HAP-1 (cell line): Measurements from ENCODE around the gene SNAP47.

Source experiments
- DNase-seq, 2 experiments: peaks; one replicate each; pipeline ENCODE4 v3.0.0-alpha.2; 2016 to 2020; ENCODE audit warnings: low spot score in 2 of 2
- H3K27me3 ChIP-seq: fragments of 250-450 bp; sonication (Bioruptor Pico); 2 replicates; pipeline ENCODE4 v1.5.1; 2020; ENCODE audit warnings: low read depth, mild to moderate bottlenecking, moderate library complexity
- H3K36me3 ChIP-seq: fragments of 250-450 bp; sonication (Bioruptor Pico); replicated peaks from 2 replicates; pipeline ENCODE4 v1.5.1; 2020; ENCODE audit warnings: mild to moderate bottlenecking
- H3K4me1 ChIP-seq: fragments of 250-450 bp; sonication (Bioruptor Pico); 2 replicates; pipeline ENCODE4 v1.5.1; 2020; ENCODE audit warnings: mild to moderate bottlenecking
- H3K4me3 ChIP-seq: fragments of 250-450 bp; sonication (Bioruptor Pico); 2 replicates; pipeline ENCODE4 v1.5.1; 2020; ENCODE audit warnings: mild to moderate bottlenecking, moderate library complexity
- H3K9me3 ChIP-seq: fragments of 250-450 bp; sonication (Bioruptor Pico); 2 replicates; pipeline ENCODE4 v1.5.1; 2020; ENCODE audit warnings: mild to moderate bottlenecking, moderate library complexity
- in situ Hi-C: fragments of 300-500 bp; cut with MboI; formaldehyde crosslinking; loops from 3 replicates; pipeline ENCODE4 v1.14.3; 2020; ENCODE audit warnings: low sequenced_read_pairs, inconsistent platforms, mixed read lengths

Gene SNAP47

GRCh38 chr1:227805606-227806197, 70.5 kb downstream of the SNAP47 start:
- in situ Hi-C loops = no loop called here
- no peaks in the 10 kb centered on the region for H3K9me3 ChIP-seq
- DNase-seq = no peak
- no peak overlapping the region for H3K4me3 ChIP-seq
- H3K27me3 ChIP-seq = no peaks in the 10 kb centered on the region
- no peaks in the 10 kb centered on the region for H3K4me1 ChIP-seq
- H3K36me3 ChIP-seq = no peaks in the 10 kb centered on the region

- Histone ChIP-seq H3K4me3 (no peak overlapping the region), H3K27me3 (no peaks in the 10 kb centered on the region), H3K4me1 (no peaks in the 10 kb centered on the region), H3K36me3 (no peaks in the 10 kb centered on the region), H3K9me3 (no peaks in the 10 kb centered on the region)
- no peak for DNase-seq
- in situ Hi-C loops = no loop called here
Measured at GRCh38 chr1:227808566-227808965, 73.3 kb downstream of the SNAP47 start.

GRCh38 chr1:227809026-227809425, 73.8 kb downstream of the SNAP47 start:
- 0 out of 2 replicates have a peak, but pooled peaks cover 3% of the 10 kb centered on the region for H3K9me3 ChIP-seq
- H3K4me3 ChIP-seq = no peak overlapping the region
- H3K4me1 ChIP-seq = no peaks in the 10 kb centered on the region
- no peaks in the 10 kb centered on the region for H3K36me3 ChIP-seq
- no peaks in the 10 kb centered on the region for H3K27me3 ChIP-seq
- in situ Hi-C loops = no loop called here
- DNase-seq = no peak

GRCh38 chr1:227813962-227814361, 78.7 kb downstream of the SNAP47 start:
- H3K4me3 ChIP-seq = no peak overlapping the region
- peaks cover 7% of the 10 kb centered on the region; the same call in 1 of the 2 replicates for H3K9me3 ChIP-seq
- in situ Hi-C loops = no loop called here
- H3K36me3 ChIP-seq = no peaks in the 10 kb centered on the region
- DNase-seq = no peak
- no peaks in the 10 kb centered on the region for H3K27me3 ChIP-seq
- H3K4me1 ChIP-seq = no peaks in the 10 kb centered on the region

- Histone ChIP-seq H3K4me1 (no peaks in the 10 kb centered on the region), H3K4me3 (no peak within 1 kb of the TSS), H3K27me3 (no peaks in the 10 kb centered on the region), H3K9me3 (peaks cover 7% of the 10 kb centered on the region; the same call in 1 of the 2 replicates), H3K36me3 (no peaks in the 10 kb centered on the region)
- in situ Hi-C loops = no loop called here
- DNase-seq = no peak
Measured at GRCh38 chr1:227815468-227816409, 80.5 kb downstream of the SNAP47 start, which contains the start of gene PRSS38. Gene PRSS38 (plus strand): TSS chr1:227815675. CDS start chr1:227815717, 42 bp downstream.

DNA sequence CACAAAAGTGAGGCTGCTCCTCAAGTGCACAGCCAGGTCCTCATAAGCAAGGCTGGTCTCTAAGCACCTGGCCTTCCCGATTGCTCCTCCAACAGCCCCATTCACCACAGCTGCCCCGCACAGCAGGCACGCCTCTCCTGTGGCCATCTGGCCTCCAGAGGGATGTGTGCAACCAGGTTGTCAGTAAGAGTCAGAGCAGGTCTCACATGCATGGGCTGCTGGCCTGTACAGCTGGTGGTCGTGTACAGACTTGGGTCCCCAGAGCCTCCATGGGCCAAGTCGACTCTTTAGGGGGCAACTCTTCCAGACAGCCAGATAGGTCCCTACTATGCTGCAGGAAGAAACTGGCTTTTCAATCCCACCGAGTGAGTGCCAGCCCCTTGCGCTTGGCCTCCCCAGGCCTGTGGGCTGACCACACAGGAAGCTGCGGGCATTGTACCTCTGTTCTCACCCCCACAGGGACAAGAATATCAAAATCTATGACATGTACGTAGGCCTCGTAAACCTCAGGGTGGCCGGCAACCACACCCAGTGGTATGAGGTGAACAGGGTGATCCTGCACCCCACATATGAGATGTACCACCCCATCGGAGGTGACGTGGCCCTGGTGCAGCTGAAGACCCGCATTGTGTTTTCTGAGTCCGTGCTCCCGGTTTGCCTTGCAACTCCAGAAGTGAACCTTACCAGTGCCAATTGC, 81.7 kb downstream of the SNAP47 start:
- H3K36me3 ChIP-seq = no peaks in the 10 kb centered on the region
- in situ Hi-C loops = no loop called here
- no peaks in the 10 kb centered on the region for H3K27me3 ChIP-seq
- H3K4me1 ChIP-seq = no peaks in the 10 kb centered on the region
- H3K4me3 ChIP-seq = no peak overlapping the region
- peaks cover 7% of the 10 kb centered on the region; the same call in 1 of the 2 replicates for H3K9me3 ChIP-seq
- DNase-seq = no peak

- Histone ChIP-seq H3K36me3 (no peaks in the 10 kb centered on the region), H3K4me3 (no peak overlapping the region), H3K27me3 (no peaks in the 10 kb centered on the region), H3K9me3 (no peaks in the 10 kb centered on the region), H3K4me1 (no peaks in the 10 kb centered on the region)
- in situ Hi-C loops = no loop called here
- DNase-seq = no peak
Measured at GRCh38 chr1:227823537-227823936, 88.3 kb downstream of the SNAP47 start.

- no peak overlapping the region for H3K4me3 ChIP-seq
- no peaks in the 10 kb centered on the region for H3K36me3 ChIP-seq
- H3K4me1 ChIP-seq = no peaks in the 10 kb centered on the region
- H3K27me3 ChIP-seq = no peaks in the 10 kb centered on the region
- in situ Hi-C loops = no loop called here
- DNase-seq = no peak
- no peaks in the 10 kb centered on the region for H3K9me3 ChIP-seq
Measured at GRCh38 chr1:227824204-227824603, 89.0 kb downstream of the SNAP47 start.

GRCh38 chr1:227828786-227829185, 93.6 kb downstream of the SNAP47 start:
- no peak overlapping the region for H3K4me3 ChIP-seq
- no peaks in the 10 kb centered on the region for H3K9me3 ChIP-seq
- H3K27me3 ChIP-seq = no peaks in the 10 kb centered on the region
- H3K4me1 ChIP-seq = no peaks in the 10 kb centered on the region
- in situ Hi-C loops = no loop called here
- no peak for DNase-seq
- no peaks in the 10 kb centered on the region for H3K36me3 ChIP-seq
